ENCODE measurements around the gene TMCO4. TPM values are rescaled to one million over a fixed set of nuclear protein-coding genes. Genes with fewer than 3 reads are reported as not detected.

Gene TMCO4
- total and polyA plus RNA-seq, 10 of the 15 experiments (the other 5 are each of a cell fraction or from before 2014, with no cell fraction given) = 2.4 to 20.8 (median 13.0) TPM

- Histone ChIP-seq H3K27ac (ENCODE audit: control insufficient read depth, insufficient read depth) (no peak overlapping the region), H4K20me1 (ENCODE audit: control insufficient read depth, insufficient read depth) (no peaks in the 10 kb centered on the region), H3K79me2 (ENCODE audit: control insufficient read depth, insufficient read depth, low read length) (no peaks in the 10 kb centered on the region), H3K9me3 (replicated peaks; ENCODE audit: control insufficient read depth, insufficient read depth, low read length) (no peaks in the 10 kb centered on the region; the same call in 2 of the 3 replicates), H3K36me3 (ENCODE audit: control insufficient read depth in 2 of 2, insufficient read depth in 2 of 2, low read length in 1 of 2) (peaks cover 0 to 2% of the 10 kb centered on the region in 2 experiments; a peak in 2 of 4 replicates), H2AFZ (ENCODE audit: control insufficient read depth, low read depth, low read length) (no peak overlapping the region), H3K4me2 (ENCODE audit: control insufficient read depth, insufficient read depth) (no peak overlapping the region), H3K9ac (ENCODE audit: control insufficient read depth, insufficient read depth, low read length) (no peak overlapping the region), H3K4me3 (no peak overlapping the region), H3K4me1 (ENCODE audit: control insufficient read depth, insufficient read depth, low read length) (no peaks in the 10 kb centered on the region), H3K27me3 (replicated peaks in 1 of 2; ENCODE audit: control insufficient read depth in 2 of 2, insufficient read depth in 2 of 2, low read length in 1 of 2) (no peaks in the 10 kb centered on the region)
- CTCF ChIA-PET = no interaction called here
- no TSS peak for BruUV-seq (replicated peaks)
- FAIRE-seq (no peak), DNase-seq (ENCODE audit: low read depth, low spot score) (no peak), ATAC-seq (no peak)
- TF ChIP-seq ZNF592 (IDR thresholded peaks at IDR 0.05) (no peak), POLR2AphosphoS5 (IDR thresholded peaks at IDR 0.05; ENCODE audit: low read length) (no peak), RAD21 (IDR thresholded peaks at IDR 0.05; ENCODE audit: insufficient read depth, low read depth, low read length) (no peak), ZBED1 (IDR thresholded peaks at IDR 0.05; ENCODE audit: borderline replicate concordance) (no peak), SREBF1 (IDR thresholded peaks at IDR 0.05; ENCODE audit: low read length) (no peak), SIX5 (IDR thresholded peaks at IDR 0.05; ENCODE audit: low read depth, low read length, severe bottlenecking) (no peak), MTA2 (IDR thresholded peaks at IDR 0.05; ENCODE audit: low read depth) (no peak), SKIL (IDR thresholded peaks at IDR 0.05; ENCODE audit: low read depth, poor library complexity, severe bottlenecking) (no peak), ATF3 (IDR thresholded peaks at IDR 0.05; ENCODE audit: borderline replicate concordance, extremely low read depth, low read depth, low read length) (no peak), SRF (IDR thresholded peaks at IDR 0.05; ENCODE audit: low read depth in 2 of 2, low read length in 2 of 2) (no peak), SP1 (IDR thresholded peaks at IDR 0.05; ENCODE audit: low read depth, low read length) (no peak), TBL1XR1 (IDR thresholded peaks at IDR 0.05; ENCODE audit: low read depth, low read length) (no peak), NFYA (IDR thresholded peaks at IDR 0.05; ENCODE audit: borderline replicate concordance, low read depth, low read length) (no peak)
- intact Hi-C loops (cut with micrococcal nuclease; ENCODE audit: unreplicated experiment) = no loop called here
- WGBS (ENCODE audit: insufficient coverage, insufficient replicate concordance, low lambda C conversion rate, missing lambda C conversion rate) = 88% methylated on average over 10 of the region's 10 CpGs
- in situ Hi-C loops (cut with MboI) = no loop called here
- POLR2A ChIA-PET = no interaction called here
- RAD21 ChIA-PET (ENCODE audit: unreplicated experiment) = no interaction called here
- SMC1A ChIA-PET (ENCODE audit: uncharacterized antibody, unreplicated experiment) = no interaction called here
These were observed 64.1 kb downstream of the TMCO4 start for GRCh38 chr1:19735440-19736127.
